HG02938 (cell line): ENCODE results near the gene ACTA1.
"Not testable (repeated sequence)": the region's sequence is repeated elsewhere in the genome, so short reads cannot be mapped to it uniquely, and the experiment has no call there.

ENCODE experiments used
- ATAC-seq: cut with Tn5 transposase; IDR thresholded peaks from one replicate; pipeline ENCODE4 v1.9.1; 2021; ENCODE audit warnings: mild to moderate bottlenecking, moderate library complexity; ENCODE audit not compliant: unreplicated experiment

ACTA1 gene

GRCh38 chr1:229434005-229434640 is at the start of gene ACTA1:
TSS of gene ACTA1 (minus strand) at chr1:229434094. CDS start at chr1:229433115, 979 bp downstream.
- ATAC-seq, result no peak

- ATAC-seq, result no peak
Measured at GRCh38 chr1:229482511-229482910, 48.6 kb upstream of the ACTA1 start.

- ATAC-seq, result no peak
Measured at GRCh38 chr1:229480495-229480894, 46.6 kb upstream of the ACTA1 start.

DNA sequence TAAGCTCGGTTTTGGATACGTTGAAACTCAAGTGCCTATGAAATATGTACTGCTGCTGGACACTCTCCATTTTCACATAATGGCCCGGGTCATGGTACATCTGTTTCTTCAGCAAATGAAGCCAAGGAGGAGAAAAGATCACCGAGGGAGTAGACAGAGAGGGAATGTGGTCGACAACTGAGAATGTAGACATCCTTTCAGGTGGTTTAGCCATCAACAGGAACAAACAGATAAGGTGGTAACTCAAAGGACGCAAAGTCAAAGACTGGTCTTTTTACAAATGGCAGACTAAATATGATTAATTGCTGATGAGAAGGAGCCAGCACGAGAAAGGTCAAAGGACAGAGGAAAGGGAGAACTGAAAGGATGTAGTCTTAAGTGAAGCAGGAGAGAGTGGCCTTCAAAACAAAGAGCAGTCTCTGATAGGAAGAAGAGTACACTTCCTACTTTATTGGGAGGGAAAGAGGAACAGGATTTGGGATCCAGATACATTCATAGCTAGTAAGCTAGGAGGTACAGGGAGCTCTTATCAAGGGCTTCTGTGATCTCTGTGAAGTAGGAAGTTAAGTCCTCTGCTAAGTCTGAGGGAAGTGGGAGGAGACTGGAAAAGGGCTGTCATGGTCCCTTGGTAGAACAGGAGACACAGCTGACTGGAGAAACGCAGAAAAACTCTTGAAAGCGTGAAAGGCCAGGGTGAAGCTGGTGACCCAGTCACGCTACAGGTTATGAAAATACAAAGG is 45.9 kb upstream of the ACTA1 start:
- peak; percentile 63 for ATAC-seq

- peak; percentile 70 for ATAC-seq
Measured at GRCh38 chr1:229478852-229479251, 45.0 kb upstream of the ACTA1 start.

DNA sequence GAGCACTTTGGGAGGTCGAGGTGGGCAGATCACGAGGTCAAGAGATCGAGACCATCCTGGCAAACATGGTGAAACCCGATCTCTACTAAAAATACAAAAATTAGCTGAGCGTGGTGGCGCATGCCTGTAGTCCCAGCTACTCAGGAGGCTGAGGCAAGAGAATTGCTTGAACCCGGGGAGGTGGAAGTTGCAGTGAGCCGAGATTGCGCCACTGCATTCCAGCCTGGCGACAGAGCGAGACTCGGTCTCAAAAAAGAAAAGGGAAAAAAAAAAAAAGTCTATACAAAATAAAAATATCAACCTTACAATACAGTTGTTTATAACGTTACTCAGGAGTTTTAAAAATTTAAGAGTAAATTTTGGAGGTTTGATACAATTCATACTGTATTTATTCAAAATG is 42.0 kb upstream of the ACTA1 start:
- not testable (repeated sequence) for ATAC-seq

GRCh38 chr1:229474509-229474908 is 40.6 kb upstream of the ACTA1 start:
- no peak for ATAC-seq

DNA sequence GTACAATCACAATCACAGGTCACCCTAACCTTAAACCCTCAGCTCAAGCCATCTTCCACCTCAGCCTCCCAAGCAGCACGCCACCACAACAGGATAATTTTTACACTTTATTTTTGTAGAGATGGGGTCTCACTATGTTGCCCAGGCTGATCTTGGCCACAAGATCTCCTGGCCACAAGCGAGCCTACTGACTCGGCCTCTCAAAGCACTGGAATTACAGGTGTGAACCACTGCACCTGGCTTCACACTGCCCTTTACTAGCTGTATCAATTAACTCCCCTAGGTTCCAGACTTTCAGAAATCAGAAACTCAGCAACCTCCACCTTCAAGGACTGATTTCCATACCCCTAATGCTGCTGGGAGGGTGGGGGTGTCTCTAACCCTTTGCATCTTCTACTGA is 37.3 kb upstream of the ACTA1 start:
- ATAC-seq, result no peak

GRCh38 chr1:229470406-229471043 is 36.6 kb upstream of the ACTA1 start:
- no peak for ATAC-seq

DNA sequence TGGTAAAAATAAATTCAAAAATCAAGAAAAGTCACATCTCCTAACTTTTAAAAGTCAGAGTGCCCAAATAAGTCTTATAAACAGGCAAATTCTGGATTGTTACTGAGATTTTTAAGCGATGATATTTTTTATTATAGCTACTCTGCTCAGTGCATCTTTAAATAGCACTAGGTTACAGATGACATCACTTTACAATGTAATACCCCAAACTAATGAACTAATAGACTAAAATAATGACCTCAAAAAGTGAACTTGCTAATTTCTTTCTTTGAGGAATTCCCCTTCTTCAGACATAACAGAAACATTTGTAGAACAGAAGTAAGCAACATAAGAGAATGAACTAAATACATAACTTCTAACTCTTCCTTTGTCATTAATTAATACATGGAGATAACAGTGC is 33.0 kb upstream of the ACTA1 start:
- no peak for ATAC-seq

GRCh38 chr1:229464672-229465071 is 30.8 kb upstream of the ACTA1 start:
- no peak for ATAC-seq

- ATAC-seq, result no peak
Measured at GRCh38 chr1:229461032-229461668, 27.3 kb upstream of the ACTA1 start.

DNA sequence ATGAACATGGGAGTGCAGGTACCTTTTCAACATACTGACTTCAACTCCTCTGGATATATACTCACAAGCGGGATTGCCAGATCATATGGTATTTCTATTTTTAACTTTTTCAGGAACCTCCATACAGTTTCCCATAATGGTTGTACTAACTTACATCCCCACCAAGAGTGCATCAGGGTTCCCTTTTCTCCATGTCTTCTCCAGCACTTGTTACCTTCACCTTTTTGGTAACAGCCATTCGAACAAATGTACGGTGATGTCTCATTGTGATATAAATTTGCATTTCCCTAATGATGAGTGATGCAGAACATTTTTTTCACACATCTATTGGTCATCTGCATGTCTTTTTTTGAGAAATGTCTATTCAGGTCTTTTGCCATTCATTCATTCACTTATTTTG is 25.9 kb upstream of the ACTA1 start:
- no peak for ATAC-seq

DNA sequence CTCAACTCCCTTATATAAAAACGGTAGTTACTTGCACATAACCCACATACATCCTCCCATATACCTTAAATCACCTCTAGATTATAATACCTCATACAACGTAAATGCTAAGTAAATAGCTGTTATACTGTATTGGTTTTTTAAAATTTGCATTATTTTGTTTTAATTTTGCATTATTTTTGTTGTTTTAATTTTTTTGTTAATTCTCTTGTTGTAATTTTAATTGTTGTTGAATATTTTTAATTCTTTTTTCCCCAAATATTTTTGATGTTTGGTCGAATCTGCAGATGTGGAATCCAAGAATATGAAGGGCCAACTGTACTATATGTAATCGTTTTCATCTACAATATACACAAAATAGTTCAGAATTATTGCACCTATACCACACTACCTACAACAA is 23.5 kb upstream of the ACTA1 start:
- no peak for ATAC-seq

GRCh38 chr1:229456016-229456415 is 22.1 kb upstream of the ACTA1 start:
- ATAC-seq, result no peak

DNA sequence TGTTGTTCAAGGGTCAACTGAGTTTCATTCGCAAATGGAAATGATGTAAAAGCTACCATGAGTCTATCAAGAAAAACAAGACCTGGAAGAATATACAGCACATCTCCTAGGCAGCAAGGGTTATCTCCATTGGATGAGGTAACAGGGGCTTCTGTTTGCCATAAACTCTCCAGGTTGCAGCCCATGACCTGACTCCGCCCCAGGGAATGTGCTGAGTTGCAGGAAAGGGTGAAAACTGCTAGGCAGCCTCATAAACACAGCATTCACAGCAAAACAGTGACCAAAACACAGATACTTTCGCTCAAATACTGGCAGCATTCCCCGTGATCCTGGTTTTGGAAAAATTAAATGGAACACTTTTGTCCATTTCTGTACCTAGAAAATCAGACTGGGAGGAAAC is 20.2 kb upstream of the ACTA1 start:
- no peak for ATAC-seq

DNA sequence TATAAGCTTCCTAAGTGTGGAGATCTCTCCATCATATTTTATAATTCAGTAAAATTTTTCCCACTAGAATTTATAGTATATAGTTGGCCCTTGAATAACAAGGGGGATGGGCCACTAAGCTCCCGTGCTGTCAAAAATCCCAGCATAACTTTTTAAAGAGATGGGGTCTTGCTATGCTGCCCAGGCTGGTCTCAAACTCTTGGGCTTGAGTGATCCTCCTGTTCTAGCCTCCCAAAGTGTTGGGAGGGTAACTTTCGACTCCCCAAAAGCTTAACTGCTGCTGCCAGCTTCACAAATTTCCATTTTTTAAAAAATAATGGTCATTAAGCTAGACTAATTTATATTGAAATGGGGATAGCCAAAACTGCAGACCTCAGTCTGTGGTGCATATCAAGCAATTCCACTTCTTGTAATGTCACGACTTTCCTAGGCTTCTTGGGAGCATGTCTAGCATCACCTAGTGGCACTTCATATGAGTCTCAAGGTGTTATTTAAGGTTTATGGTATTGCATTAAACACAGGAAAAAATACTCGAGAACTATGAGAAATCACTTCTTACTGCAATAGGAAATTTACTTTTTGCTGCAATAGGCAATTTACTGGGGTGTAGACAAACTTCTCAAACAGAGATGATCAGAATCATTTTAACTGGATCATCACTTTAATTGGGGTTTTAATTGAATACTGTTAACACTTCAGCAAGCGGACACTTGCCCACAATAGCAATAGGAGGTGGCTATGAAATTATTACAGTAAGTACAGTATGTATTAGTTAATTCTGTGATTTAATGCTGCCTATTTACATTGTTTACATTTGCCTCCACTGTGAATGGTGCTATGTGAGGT is 19.3 kb upstream of the ACTA1 start:
- no peak for ATAC-seq

- no peak for ATAC-seq
Measured at GRCh38 chr1:229448845-229449244, 15.0 kb upstream of the ACTA1 start.

- ATAC-seq, result no peak
Measured at GRCh38 chr1:229448354-229448753, 14.5 kb upstream of the ACTA1 start.

DNA sequence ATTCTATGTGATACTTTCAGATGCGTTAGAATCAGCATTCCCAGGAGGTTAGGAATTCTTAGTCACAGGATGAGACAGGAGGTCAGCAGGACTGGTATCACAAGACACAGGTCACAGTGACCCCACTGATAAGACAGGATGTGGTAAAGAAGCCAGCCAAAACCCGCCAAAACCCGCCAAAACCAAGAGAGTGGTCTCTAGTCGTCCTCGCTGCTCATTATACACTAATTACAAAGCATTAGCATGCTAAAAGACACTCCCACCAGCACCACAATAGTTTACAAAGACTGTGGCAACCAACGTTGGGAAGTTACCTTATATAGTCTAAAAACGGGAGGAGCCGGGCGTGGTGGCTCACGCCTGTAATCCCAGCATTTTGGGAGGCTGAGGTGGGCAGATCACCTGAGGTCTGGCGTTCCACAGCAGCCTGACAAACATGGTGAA is 13.9 kb upstream of the ACTA1 start:
- no peak for ATAC-seq

DNA sequence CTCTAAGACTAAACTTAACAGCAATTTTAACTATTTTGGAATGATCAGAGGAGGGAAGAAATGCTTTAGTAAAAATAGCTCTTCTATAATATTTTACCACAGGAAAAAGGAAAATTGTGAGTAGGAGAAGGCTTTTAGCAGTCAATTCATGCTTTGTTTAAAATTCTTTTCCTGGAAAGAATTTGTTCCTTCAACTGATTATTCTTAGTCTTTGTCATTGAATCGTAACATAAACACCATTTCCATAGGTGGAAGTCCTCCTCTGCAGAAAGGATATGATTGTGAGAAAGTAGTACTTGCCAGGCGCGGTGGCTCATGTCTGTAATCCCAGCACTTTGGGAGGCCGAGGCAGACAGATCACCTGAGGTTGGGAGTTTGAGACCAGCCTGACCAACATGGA is 11.9 kb upstream of the ACTA1 start:
- no peak for ATAC-seq
